ENCODE data around the gene ZNF684.
"Not testable (repeated sequence)": the region's sequence is repeated elsewhere in the genome, so short reads cannot be mapped to it uniquely, and the experiment has no call there.

The ZNF684 gene

GRCh38 chr1:40564913-40565312 lies 33.5 kb downstream of the ZNF684 start:
- Histone ChIP-seq H3K27ac (ENCODE audit: insufficient read depth, low read depth, low read length, poor library complexity, severe bottlenecking) (no peak overlapping the region), H3K4me1 (ENCODE audit: control insufficient read depth, insufficient read depth, low read length) (no peaks in the 10 kb centered on the region), H3K4me3 (ENCODE audit: insufficient read depth, low read depth, low read length) (no peak overlapping the region), H3K36me3 (ENCODE audit: control insufficient read depth, insufficient read depth, low read length) (no peaks in the 10 kb centered on the region), H3K9me3 (ENCODE audit: control insufficient read depth, low read length) (no peaks in the 10 kb centered on the region), H3K27me3 (ENCODE audit: control insufficient read depth, insufficient read depth, low read length, poor library complexity, severe bottlenecking) (no peaks in the 10 kb centered on the region)
- 82 to 87% methylated on average over 2 of the region's 3 CpGs for whole genome bisulfite sequencing, 2 experiments

GRCh38 chr1:40567825-40568224 lies 36.4 kb downstream of the ZNF684 start:
- H3K36me3 ChIP-seq (ENCODE audit: control insufficient read depth, insufficient read depth, low read length): no peaks in the 10 kb centered on the region
- H3K27ac ChIP-seq (ENCODE audit: insufficient read depth, low read depth, low read length, poor library complexity, severe bottlenecking): no peak overlapping the region
- no peaks in the 10 kb centered on the region for H3K9me3 ChIP-seq (ENCODE audit: control insufficient read depth, low read length)
- no peaks in the 10 kb centered on the region for H3K4me1 ChIP-seq (ENCODE audit: control insufficient read depth, insufficient read depth, low read length)
- H3K4me3 ChIP-seq (ENCODE audit: insufficient read depth, low read depth, low read length): no peak overlapping the region
- no peaks in the 10 kb centered on the region for H3K27me3 ChIP-seq (ENCODE audit: control insufficient read depth, insufficient read depth, low read length, poor library complexity, severe bottlenecking)
- 83% methylated on average over 1 of the region's 1 CpG; no CpG with 5 or more reads in 1 of the 2 experiments for WGBS, 2 experiments

- H3K9me3 ChIP-seq (ENCODE audit: control insufficient read depth, low read length); H3K4me3 ChIP-seq (ENCODE audit: insufficient read depth, low read depth, low read length); H3K27ac ChIP-seq (ENCODE audit: insufficient read depth, low read depth, low read length, poor library complexity, severe bottlenecking); H3K36me3 ChIP-seq (ENCODE audit: control insufficient read depth, insufficient read depth, low read length); H3K4me1 ChIP-seq (ENCODE audit: control insufficient read depth, insufficient read depth, low read length); H3K27me3 ChIP-seq (ENCODE audit: control insufficient read depth, insufficient read depth, low read length, poor library complexity, severe bottlenecking): not testable (repeated sequence)
- 85 to 94% methylated on average over 3 of the region's 3 CpGs for WGBS, 2 experiments
Observed at GRCh38 chr1:40574805-40575204, 43.4 kb downstream of the ZNF684 start.

GRCh38 chr1:40575336-40575735 lies 43.9 kb downstream of the ZNF684 start:
- Histone ChIP-seq H3K27me3 (ENCODE audit: control insufficient read depth, insufficient read depth, low read length, poor library complexity, severe bottlenecking) (no peaks in the 10 kb centered on the region), H3K27ac (ENCODE audit: insufficient read depth, low read depth, low read length, poor library complexity, severe bottlenecking) (no peak overlapping the region), H3K4me1 (ENCODE audit: control insufficient read depth, insufficient read depth, low read length) (no peaks in the 10 kb centered on the region), H3K4me3 (ENCODE audit: insufficient read depth, low read depth, low read length) (no peak overlapping the region), H3K9me3 (ENCODE audit: control insufficient read depth, low read length) (no peaks in the 10 kb centered on the region), H3K36me3 (ENCODE audit: control insufficient read depth, insufficient read depth, low read length) (no peaks in the 10 kb centered on the region)

- Histone ChIP-seq H3K27ac (ENCODE audit: insufficient read depth, low read depth, low read length, poor library complexity, severe bottlenecking) (no peak overlapping the region), H3K27me3 (ENCODE audit: control insufficient read depth, insufficient read depth, low read length, poor library complexity, severe bottlenecking) (no peaks in the 10 kb centered on the region), H3K9me3 (ENCODE audit: control insufficient read depth, low read length) (no peaks in the 10 kb centered on the region), H3K4me1 (ENCODE audit: control insufficient read depth, insufficient read depth, low read length) (no peaks in the 10 kb centered on the region), H3K4me3 (ENCODE audit: insufficient read depth, low read depth, low read length) (no peak overlapping the region), H3K36me3 (ENCODE audit: control insufficient read depth, insufficient read depth, low read length) (no peaks in the 10 kb centered on the region)
- 90 to 99% methylated on average over 2 of the region's 2 CpGs for WGBS, 2 experiments
Observed at GRCh38 chr1:40582116-40582515, 50.7 kb downstream of the ZNF684 start.

DNA sequence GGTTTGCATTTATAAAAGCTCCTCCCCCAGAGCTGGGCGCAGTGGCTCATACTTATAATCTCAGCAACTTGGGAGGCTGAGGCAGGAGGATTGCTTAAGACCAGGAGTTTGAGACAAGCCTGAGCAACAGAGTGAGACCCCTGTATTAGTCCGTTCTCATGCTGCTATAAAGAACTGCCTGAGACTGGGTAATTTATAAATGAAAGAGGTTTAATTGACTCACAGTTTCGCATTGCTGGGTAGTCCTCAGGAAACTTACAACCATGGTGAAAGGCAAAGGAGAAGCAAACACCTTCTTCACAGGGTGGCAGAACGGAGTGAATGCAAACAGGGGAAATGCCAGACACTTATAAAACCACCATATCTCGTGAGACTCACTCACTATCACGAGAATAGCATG lies 52.5 kb downstream of the ZNF684 start:
- Histone ChIP-seq H3K4me3 (ENCODE audit: insufficient read depth, low read depth, low read length) (no peak overlapping the region), H3K27me3 (ENCODE audit: control insufficient read depth, insufficient read depth, low read length, poor library complexity, severe bottlenecking) (no peaks in the 10 kb centered on the region), H3K9me3 (ENCODE audit: control insufficient read depth, low read length) (no peaks in the 10 kb centered on the region), H3K4me1 (ENCODE audit: control insufficient read depth, insufficient read depth, low read length) (no peaks in the 10 kb centered on the region), H3K27ac (ENCODE audit: insufficient read depth, low read depth, low read length, poor library complexity, severe bottlenecking) (no peak overlapping the region), H3K36me3 (ENCODE audit: control insufficient read depth, insufficient read depth, low read length) (no peaks in the 10 kb centered on the region)
- WGBS, 2 experiments: 70% methylated on average over 5 to 6 of the region's 6 CpGs

DNA sequence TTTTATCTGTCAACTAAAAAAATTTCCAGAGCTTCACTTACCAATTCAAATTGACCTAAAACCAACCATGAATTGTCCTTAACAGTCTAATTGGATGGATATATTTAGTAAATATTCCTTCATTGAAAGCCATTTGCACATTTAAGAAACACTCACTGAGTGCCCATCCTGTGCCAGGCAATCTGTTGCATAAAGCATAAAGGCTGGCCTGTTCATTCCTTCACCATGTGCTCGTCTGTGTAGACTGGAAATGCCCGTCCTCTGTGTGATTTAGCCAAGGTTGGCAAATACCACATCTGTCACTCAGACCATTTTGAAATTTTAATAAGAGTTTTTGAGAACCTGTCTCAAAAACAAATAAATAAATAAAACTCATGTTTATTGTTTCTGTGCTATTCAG lies 57.1 kb downstream of the ZNF684 start:
- Histone ChIP-seq H3K27me3 (ENCODE audit: control insufficient read depth, insufficient read depth, low read length, poor library complexity, severe bottlenecking) (no peaks in the 10 kb centered on the region), H3K27ac (ENCODE audit: insufficient read depth, low read depth, low read length, poor library complexity, severe bottlenecking) (no peak overlapping the region), H3K9me3 (ENCODE audit: control insufficient read depth, low read length) (no peaks in the 10 kb centered on the region), H3K4me1 (ENCODE audit: control insufficient read depth, insufficient read depth, low read length) (no peaks in the 10 kb centered on the region), H3K4me3 (ENCODE audit: insufficient read depth, low read depth, low read length) (no peak overlapping the region), H3K36me3 (ENCODE audit: control insufficient read depth, insufficient read depth, low read length) (no peaks in the 10 kb centered on the region)
- 89 to 94% methylated on average over 2 of the region's 2 CpGs for WGBS, 2 experiments

GRCh38 chr1:40592107-40592803 lies 60.8 kb downstream of the ZNF684 start:
- Histone ChIP-seq H3K36me3 (ENCODE audit: control insufficient read depth, insufficient read depth, low read length) (no peaks in the 10 kb centered on the region), H3K4me1 (ENCODE audit: control insufficient read depth, insufficient read depth, low read length) (no peaks in the 10 kb centered on the region), H3K27ac (ENCODE audit: insufficient read depth, low read depth, low read length, poor library complexity, severe bottlenecking) (no peak overlapping the region), H3K27me3 (ENCODE audit: control insufficient read depth, insufficient read depth, low read length, poor library complexity, severe bottlenecking) (no peaks in the 10 kb centered on the region), H3K9me3 (ENCODE audit: control insufficient read depth, low read length) (no peaks in the 10 kb centered on the region), H3K4me3 (ENCODE audit: insufficient read depth, low read depth, low read length) (no peak overlapping the region)
- WGBS, 2 experiments: 76 to 84% methylated on average over 6 of the region's 6 CpGs

- Histone ChIP-seq H3K27me3 (ENCODE audit: control insufficient read depth, insufficient read depth, low read length, poor library complexity, severe bottlenecking) (no peaks in the 10 kb centered on the region), H3K4me1 (ENCODE audit: control insufficient read depth, insufficient read depth, low read length) (no peaks in the 10 kb centered on the region), H3K36me3 (ENCODE audit: control insufficient read depth, insufficient read depth, low read length) (no peaks in the 10 kb centered on the region), H3K4me3 (ENCODE audit: insufficient read depth, low read depth, low read length) (no peak overlapping the region), H3K9me3 (ENCODE audit: control insufficient read depth, low read length) (no peaks in the 10 kb centered on the region), H3K27ac (ENCODE audit: insufficient read depth, low read depth, low read length, poor library complexity, severe bottlenecking) (no peak overlapping the region)
- WGBS, 2 experiments: 83 to 85% methylated on average over 8 of the region's 8 CpGs
Observed at GRCh38 chr1:40593449-40594186, 62.2 kb downstream of the ZNF684 start.

- no peaks in the 10 kb centered on the region for H3K4me1 ChIP-seq (ENCODE audit: control insufficient read depth, insufficient read depth, low read length)
- no peaks in the 10 kb centered on the region for H3K27me3 ChIP-seq (ENCODE audit: control insufficient read depth, insufficient read depth, low read length, poor library complexity, severe bottlenecking)
- H3K9me3 ChIP-seq (ENCODE audit: control insufficient read depth, low read length): no peaks in the 10 kb centered on the region
- H3K27ac ChIP-seq (ENCODE audit: insufficient read depth, low read depth, low read length, poor library complexity, severe bottlenecking): no peak overlapping the region
- H3K4me3 ChIP-seq (ENCODE audit: insufficient read depth, low read depth, low read length): no peak overlapping the region
- WGBS, 2 experiments: 84 to 86% methylated on average over 3 of the region's 3 CpGs
- no peaks in the 10 kb centered on the region for H3K36me3 ChIP-seq (ENCODE audit: control insufficient read depth, insufficient read depth, low read length)
Observed at GRCh38 chr1:40594187-40594531, 62.7 kb downstream of the ZNF684 start.
